ENCODE data around the gene FTO. TPM values are rescaled to one million over a fixed set of nuclear protein-coding genes. Genes with fewer than 3 reads are reported as not detected.

Gene FTO
- polyA plus RNA-seq, 2 of the 4 experiments (the other 2 are of a cell fraction): 48.7 to 101 TPM

GRCh38 chr16:53910990-53911389 is 207.0 kb downstream of the FTO start:
- ChIA-PET POLR2A (no interaction called here), CTCF (interaction anchor here (2.1 kb wide), 1 partner anchor 18 kb away, joined by 6 read pairs; no protein-coding TSS in a partner anchor)
- FAIRE-seq (no peak), ATAC-seq (no peak), DNase-seq (ENCODE audit: low read depth in 1 of 2, low spot score in 1 of 2) (no peak)
- 95% methylated on average over 7 of the region's 7 CpGs for WGBS (ENCODE audit: missing lambda C conversion rate)
- TF ChIP-seq, protein P1, sequence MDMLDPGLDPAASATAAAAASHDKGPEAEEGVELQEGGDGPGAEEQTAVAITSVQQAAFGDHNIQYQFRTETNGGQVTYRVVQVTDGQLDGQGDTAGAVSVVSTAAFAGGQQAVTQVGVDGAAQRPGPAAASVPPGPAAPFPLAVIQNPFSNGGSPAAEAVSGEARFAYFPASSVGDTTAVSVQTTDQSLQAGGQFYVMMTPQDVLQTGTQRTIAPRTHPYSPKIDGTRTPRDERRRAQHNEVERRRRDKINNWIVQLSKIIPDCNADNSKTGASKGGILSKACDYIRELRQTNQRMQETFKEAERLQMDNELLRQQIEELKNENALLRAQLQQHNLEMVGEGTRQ (IDR thresholded peaks at IDR 0.05): no peak
- TF ChIP-seq HDAC2 (IDR thresholded peaks at IDR 0.05) (no peak), MAZ (IDR thresholded peaks at IDR 0.05; ENCODE audit: borderline replicate concordance, low read depth, low read length) (no peak), RAD21 (conservative IDR thresholded peaks at IDR 0.05 in 1 of 2, IDR thresholded peaks at IDR 0.05 in 1 of 2) (no peak), NR3C1 (IDR thresholded peaks at IDR 0.05) (no peak), ZC3H11A (IDR thresholded peaks at IDR 0.05) (no peak), CHD2 (IDR thresholded peaks at IDR 0.05; ENCODE audit: low read length, partially characterized antibody) (no peak), MYC (IDR thresholded peaks at IDR 0.05; ENCODE audit: borderline replicate concordance, low read length) (no peak), NPAS2 (CRISPR knock-in tag; IDR thresholded peaks at IDR 0.05; ENCODE audit: borderline replicate concordance) (no peak), TFCP2L1 (CRISPR knock-in tag; IDR thresholded peaks at IDR 0.05) (no peak), SREBF2 (IDR thresholded peaks at IDR 0.05) (no peak), ZNF302 (CRISPR knock-in tag; IDR thresholded peaks at IDR 0.05) (no peak), RFX5 (IDR thresholded peaks at IDR 0.05) (no peak)
- Histone ChIP-seq H3K4me2 (no peak overlapping the region), H3K4me1 (peaks cover 29% of the 10 kb centered on the region), H3K27ac (no peak overlapping the region), H3K9me3 (no peaks in the 10 kb centered on the region), H3K4me3 (no peak overlapping the region)

DNA sequence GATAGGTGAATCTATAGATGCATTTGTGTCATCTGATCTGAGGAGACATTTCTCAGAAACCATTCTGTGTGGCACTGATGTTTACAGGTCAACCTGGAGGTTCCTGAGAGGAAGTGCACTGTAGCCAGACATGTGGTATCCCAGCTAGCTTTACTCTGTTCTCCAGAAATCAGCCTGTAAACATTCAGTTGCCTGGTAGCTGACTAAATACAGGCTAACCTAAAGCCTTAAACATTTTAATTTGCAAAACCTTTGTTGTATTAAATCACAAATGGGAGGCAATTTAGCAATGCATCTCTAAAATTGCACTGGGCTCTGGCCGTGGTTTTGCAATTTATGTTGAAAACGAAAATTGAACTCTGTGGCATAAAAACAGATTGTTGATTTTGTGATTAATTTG is 207.6 kb downstream of the FTO start:
- 0 out of 6 replicates have a peak, but pooled peaks of 1 of the 2 experiments have one; percentile 25 for ATAC-seq
- CTCF ChIA-PET: interaction anchor here (0.6 to 2.1 kb wide), 2 partner anchors 19 to 21 kb away, joined by 4 to 6 read pairs; no protein-coding TSS in a partner anchor
- no peak for DNase-seq (ENCODE audit: low read depth in 1 of 2, low spot score in 1 of 2)

DNA sequence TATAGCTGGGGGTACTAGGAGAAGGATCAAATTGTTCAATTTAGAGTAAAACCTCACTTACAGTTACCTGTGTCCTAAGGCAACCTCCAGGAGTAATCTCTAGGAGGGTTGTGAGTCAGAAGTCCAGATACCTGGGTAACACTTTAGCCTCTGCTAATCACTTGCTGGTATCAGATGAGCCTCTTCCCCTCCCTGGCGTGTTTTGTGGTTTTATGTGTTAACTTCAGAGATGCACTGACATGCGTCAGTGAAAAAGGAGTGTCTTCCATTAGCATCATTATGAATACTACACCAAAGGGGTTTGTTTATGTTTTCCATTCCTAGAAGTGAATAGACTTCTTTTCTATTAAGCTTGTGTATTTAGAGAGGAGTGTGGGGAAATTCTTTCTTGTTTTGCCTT is 208.2 kb downstream of the FTO start:
- TF ChIP-seq CTCF (IDR thresholded peaks at IDR 0.05): no peak
- TF ChIP-seq EP300 (IDR thresholded peaks at IDR 0.05): no peak
- TF ChIP-seq TP53 (CRISPR knock-in tag; IDR thresholded peaks at IDR 0.05): no peak
- TF ChIP-seq RARB (CRISPR knock-in tag; IDR thresholded peaks at IDR 0.05): no peak
- no peak for TF ChIP-seq SMC3 (IDR thresholded peaks at IDR 0.05)
- no peak for TF ChIP-seq HOXB13 (CRISPR knock-in tag; IDR thresholded peaks at IDR 0.05; ENCODE audit: low read depth)
- TF ChIP-seq, protein P1 (IDR thresholded peaks at IDR 0.05): no peak
- TF ChIP-seq MAZ (IDR thresholded peaks at IDR 0.05; ENCODE audit: borderline replicate concordance, low read depth, low read length): no peak
- no peak for TF ChIP-seq JUN (IDR thresholded peaks at IDR 0.05)
- TF ChIP-seq HES2 (IDR thresholded peaks at IDR 0.05): no peak
- no peak for TF ChIP-seq ESRRA (IDR thresholded peaks at IDR 0.05; ENCODE audit: borderline replicate concordance, low read length)
- TF ChIP-seq CBX2 (IDR thresholded peaks at IDR 0.05; ENCODE audit: borderline replicate concordance, low read depth): no peak
- no peak for TF ChIP-seq POLR2A (IDR thresholded peaks at IDR 0.05; ENCODE audit: low read length)
- TF ChIP-seq NFE2L2 (conservative IDR thresholded peaks at IDR 0.05; ENCODE audit: low read length): no peak
- TF ChIP-seq HEYL (CRISPR knock-in tag; IDR thresholded peaks at IDR 0.05): no peak
- ChIA-PET CTCF (interaction anchor here (0.6 to 2.1 kb wide), 4 partner anchors 20 to 139 kb away, joined by 3 to 6 read pairs (median 4); no protein-coding TSS in a partner anchor), POLR2A (no interaction called here)
- no peak overlapping the region for H3K4me3 ChIP-seq
- no peak for DNase-seq (ENCODE audit: low read depth in 1 of 2, low spot score in 1 of 2)
- 88% methylated on average over 2 of the region's 2 CpGs for WGBS (ENCODE audit: missing lambda C conversion rate)
- peaks cover 29% of the 10 kb centered on the region for H3K4me1 ChIP-seq
- no peaks in the 10 kb centered on the region for H3K9me3 ChIP-seq
- no peak for FAIRE-seq
- ATAC-seq: no peak
- peak overlapping the region; percentile 41; the same call in 1 of the 3 replicates for H3K4me2 ChIP-seq
- peak overlapping the region in 1 of 2 experiments; percentile 35; a peak in 2 of 6 replicates for H3K27ac ChIP-seq

More for the DNA sequence above, 207.6 kb downstream of the FTO start:
- Histone ChIP-seq H3K9me3 (no peaks in the 10 kb centered on the region), H3K27ac (no peak overlapping the region), H3K4me2 (no peak overlapping the region), H3K4me1 (peaks cover 29% of the 10 kb centered on the region), H3K4me3 (no peak overlapping the region)
- WGBS (ENCODE audit: missing lambda C conversion rate): 75% methylated on average over 2 of the region's 2 CpGs
- TF ChIP-seq MYC (IDR thresholded peaks at IDR 0.05; ENCODE audit: borderline replicate concordance, low read length) (no peak), KDM1A (IDR thresholded peaks at IDR 0.05; ENCODE audit: low read depth) (no peak), RARB (CRISPR knock-in tag; IDR thresholded peaks at IDR 0.05) (no peak), ZNF302 (CRISPR knock-in tag; IDR thresholded peaks at IDR 0.05) (no peak), ZFP36 (IDR thresholded peaks at IDR 0.05; ENCODE audit: borderline replicate concordance, partially characterized antibody) (no peak), FOSL2 (IDR thresholded peaks at IDR 0.05) (no peak), FOSL2 (CRISPR knock-in tag; IDR thresholded peaks at IDR 0.05) (no peak)
- TF ChIP-seq, protein P2, sequence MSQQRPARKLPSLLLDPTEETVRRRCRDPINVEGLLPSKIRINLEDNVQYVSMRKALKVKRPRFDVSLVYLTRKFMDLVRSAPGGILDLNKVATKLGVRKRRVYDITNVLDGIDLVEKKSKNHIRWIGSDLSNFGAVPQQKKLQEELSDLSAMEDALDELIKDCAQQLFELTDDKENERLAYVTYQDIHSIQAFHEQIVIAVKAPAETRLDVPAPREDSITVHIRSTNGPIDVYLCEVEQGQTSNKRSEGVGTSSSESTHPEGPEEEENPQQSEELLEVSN (IDR thresholded peaks at IDR 0.05; ENCODE audit: borderline replicate concordance, low read depth): no peak
- FAIRE-seq: no peak
- POLR2A ChIA-PET: no interaction called here

Data from A549 (cell line).